Measurements from ENCODE around the gene STIM1.

Gene STIM1

GRCh38 chr11:3981084-3981633, 125.7 kb downstream of the STIM1 start:
- Histone ChIP-seq H3K27ac (ENCODE audit: low read depth, low read length) (no peak overlapping the region), H3K4me3 (ENCODE audit: low read depth, low read length) (no peak overlapping the region), H3K79me2 (ENCODE audit: control insufficient read depth, insufficient read depth, low read length, unreplicated experiment) (no peaks in the 10 kb centered on the region), H2AFZ (ENCODE audit: low read length, unreplicated experiment) (no peak overlapping the region), H3K4me1 (ENCODE audit: control insufficient read depth, insufficient read depth, low read length, unreplicated experiment) (no peaks in the 10 kb centered on the region), H3K27me3 (ENCODE audit: insufficient read depth, low read length) (no peaks in the 10 kb centered on the region), H3K36me3 (ENCODE audit: insufficient read depth, low read length) (no peaks in the 10 kb centered on the region)

GRCh38 chr11:3982431-3982830, 127.0 kb downstream of the STIM1 start:
- H3K4me1 ChIP-seq (ENCODE audit: control insufficient read depth, insufficient read depth, low read length, unreplicated experiment) = no peaks in the 10 kb centered on the region
- no peaks in the 10 kb centered on the region for H3K27me3 ChIP-seq (ENCODE audit: insufficient read depth, low read length)

GRCh38 chr11:3983101-3983500, 127.6 kb downstream of the STIM1 start:
- no peak overlapping the region for H3K27ac ChIP-seq (ENCODE audit: low read depth, low read length)
- no peaks in the 10 kb centered on the region for H3K4me1 ChIP-seq (ENCODE audit: control insufficient read depth, insufficient read depth, low read length, unreplicated experiment)
- H3K4me3 ChIP-seq (ENCODE audit: low read depth, low read length) = no peak overlapping the region
- H2AFZ ChIP-seq (ENCODE audit: low read length, unreplicated experiment) = no peak overlapping the region
- no peaks in the 10 kb centered on the region for H3K79me2 ChIP-seq (ENCODE audit: control insufficient read depth, insufficient read depth, low read length, unreplicated experiment)
- H3K36me3 ChIP-seq (ENCODE audit: insufficient read depth, low read length) = no peaks in the 10 kb centered on the region
- no peaks in the 10 kb centered on the region for H3K27me3 ChIP-seq (ENCODE audit: insufficient read depth, low read length)

More at GRCh38 chr11:3982431-3982830, 127.0 kb downstream of the STIM1 start:
- Histone ChIP-seq H3K4me3 (ENCODE audit: low read depth, low read length) (no peak overlapping the region), H2AFZ (ENCODE audit: low read length, unreplicated experiment) (no peak overlapping the region), H3K79me2 (ENCODE audit: control insufficient read depth, insufficient read depth, low read length, unreplicated experiment) (no peaks in the 10 kb centered on the region), H3K36me3 (ENCODE audit: insufficient read depth, low read length) (no peaks in the 10 kb centered on the region), H3K27ac (ENCODE audit: low read depth, low read length) (no peak overlapping the region)

GRCh38 chr11:3984896-3985295, 129.4 kb downstream of the STIM1 start:
- no peaks in the 10 kb centered on the region for H3K36me3 ChIP-seq (ENCODE audit: insufficient read depth, low read length)
- H3K4me3 ChIP-seq (ENCODE audit: low read depth, low read length) = no peak overlapping the region
- no peaks in the 10 kb centered on the region for H3K27me3 ChIP-seq (ENCODE audit: insufficient read depth, low read length)
- no peaks in the 10 kb centered on the region for H3K4me1 ChIP-seq (ENCODE audit: control insufficient read depth, insufficient read depth, low read length, unreplicated experiment)
- no peak overlapping the region for H3K27ac ChIP-seq (ENCODE audit: low read depth, low read length)
- H3K79me2 ChIP-seq (ENCODE audit: control insufficient read depth, insufficient read depth, low read length, unreplicated experiment) = no peaks in the 10 kb centered on the region
- H2AFZ ChIP-seq (ENCODE audit: low read length, unreplicated experiment) = no peak overlapping the region

- Histone ChIP-seq H3K27me3 (ENCODE audit: insufficient read depth, low read length) (no peaks in the 10 kb centered on the region), H3K4me3 (ENCODE audit: low read depth, low read length) (no peak overlapping the region), H3K36me3 (ENCODE audit: insufficient read depth, low read length) (no peaks in the 10 kb centered on the region), H2AFZ (ENCODE audit: low read length, unreplicated experiment) (no peak overlapping the region), H3K27ac (ENCODE audit: low read depth, low read length) (no peak overlapping the region), H3K4me1 (ENCODE audit: control insufficient read depth, insufficient read depth, low read length, unreplicated experiment) (no peaks in the 10 kb centered on the region), H3K79me2 (ENCODE audit: control insufficient read depth, insufficient read depth, low read length, unreplicated experiment) (no peaks in the 10 kb centered on the region)
Observed at GRCh38 chr11:3985631-3986030, 130.2 kb downstream of the STIM1 start.

- no peaks in the 10 kb centered on the region for H3K36me3 ChIP-seq (ENCODE audit: insufficient read depth, low read length)
- H3K27ac ChIP-seq (ENCODE audit: low read depth, low read length) = no peak overlapping the region
- H3K79me2 ChIP-seq (ENCODE audit: control insufficient read depth, insufficient read depth, low read length, unreplicated experiment) = no peaks in the 10 kb centered on the region
- H3K4me1 ChIP-seq (ENCODE audit: control insufficient read depth, insufficient read depth, low read length, unreplicated experiment) = no peaks in the 10 kb centered on the region
- H3K27me3 ChIP-seq (ENCODE audit: insufficient read depth, low read length) = no peaks in the 10 kb centered on the region
- H3K4me3 ChIP-seq (ENCODE audit: low read depth, low read length) = no peak overlapping the region
- H2AFZ ChIP-seq (ENCODE audit: low read length, unreplicated experiment) = no peak overlapping the region
Observed at GRCh38 chr11:3986301-3986700, 130.8 kb downstream of the STIM1 start.

- Histone ChIP-seq H2AFZ (ENCODE audit: low read length, unreplicated experiment) (no peak overlapping the region), H3K4me1 (ENCODE audit: control insufficient read depth, insufficient read depth, low read length, unreplicated experiment) (no peaks in the 10 kb centered on the region), H3K27me3 (ENCODE audit: insufficient read depth, low read length) (no peaks in the 10 kb centered on the region), H3K27ac (ENCODE audit: low read depth, low read length) (no peak overlapping the region), H3K4me3 (ENCODE audit: low read depth, low read length) (no peak overlapping the region; the same call in 1 of the 2 replicates), H3K79me2 (ENCODE audit: control insufficient read depth, insufficient read depth, low read length, unreplicated experiment) (no peaks in the 10 kb centered on the region), H3K36me3 (ENCODE audit: insufficient read depth, low read length) (no peaks in the 10 kb centered on the region)
Observed at GRCh38 chr11:3989276-3989920, 133.9 kb downstream of the STIM1 start.

GRCh38 chr11:3989921-3990290, 134.4 kb downstream of the STIM1 start:
- H2AFZ ChIP-seq (ENCODE audit: low read length, unreplicated experiment) = no peak overlapping the region
- H3K27me3 ChIP-seq (ENCODE audit: insufficient read depth, low read length) = no peaks in the 10 kb centered on the region
- no peaks in the 10 kb centered on the region for H3K36me3 ChIP-seq (ENCODE audit: insufficient read depth, low read length)
- H3K4me1 ChIP-seq (ENCODE audit: control insufficient read depth, insufficient read depth, low read length, unreplicated experiment) = no peaks in the 10 kb centered on the region
- H3K27ac ChIP-seq (ENCODE audit: low read depth, low read length) = no peak overlapping the region
- no peak overlapping the region for H3K4me3 ChIP-seq (ENCODE audit: low read depth, low read length)
- H3K79me2 ChIP-seq (ENCODE audit: control insufficient read depth, insufficient read depth, low read length, unreplicated experiment) = no peaks in the 10 kb centered on the region

GRCh38 chr11:3990406-3990805, 134.9 kb downstream of the STIM1 start:
- H3K27ac ChIP-seq (ENCODE audit: low read depth, low read length) = no peak overlapping the region
- H3K79me2 ChIP-seq (ENCODE audit: control insufficient read depth, insufficient read depth, low read length, unreplicated experiment) = no peaks in the 10 kb centered on the region

GRCh38 chr11:3992964-3993363, 137.5 kb downstream of the STIM1 start:
- H3K4me1 ChIP-seq (ENCODE audit: control insufficient read depth, insufficient read depth, low read length, unreplicated experiment) = peaks cover 5% of the 10 kb centered on the region
- H3K36me3 ChIP-seq (ENCODE audit: insufficient read depth, low read length) = no peaks in the 10 kb centered on the region
- no peak overlapping the region for H3K27ac ChIP-seq (ENCODE audit: low read depth, low read length)
- no peak overlapping the region for H2AFZ ChIP-seq (ENCODE audit: low read length, unreplicated experiment)
- H3K4me3 ChIP-seq (ENCODE audit: low read depth, low read length) = no peak overlapping the region
- H3K79me2 ChIP-seq (ENCODE audit: control insufficient read depth, insufficient read depth, low read length, unreplicated experiment) = no peaks in the 10 kb centered on the region
- H3K27me3 ChIP-seq (ENCODE audit: insufficient read depth, low read length) = no peaks in the 10 kb centered on the region

More at GRCh38 chr11:3990406-3990805, 134.9 kb downstream of the STIM1 start:
- Histone ChIP-seq H3K36me3 (ENCODE audit: insufficient read depth, low read length) (no peaks in the 10 kb centered on the region), H3K4me1 (ENCODE audit: control insufficient read depth, insufficient read depth, low read length, unreplicated experiment) (no peaks in the 10 kb centered on the region), H3K4me3 (ENCODE audit: low read depth, low read length) (no peak overlapping the region), H2AFZ (ENCODE audit: low read length, unreplicated experiment) (no peak overlapping the region), H3K27me3 (ENCODE audit: insufficient read depth, low read length) (no peaks in the 10 kb centered on the region)

GRCh38 chr11:3994030-3994640, 138.7 kb downstream of the STIM1 start:
- H3K27me3 ChIP-seq (ENCODE audit: insufficient read depth, low read length) = no peaks in the 10 kb centered on the region
- no peaks in the 10 kb centered on the region for H3K79me2 ChIP-seq (ENCODE audit: control insufficient read depth, insufficient read depth, low read length, unreplicated experiment)
- no peak overlapping the region for H2AFZ ChIP-seq (ENCODE audit: low read length, unreplicated experiment)
- H3K4me1 ChIP-seq (ENCODE audit: control insufficient read depth, insufficient read depth, low read length, unreplicated experiment) = peaks cover 5% of the 10 kb centered on the region
- H3K27ac ChIP-seq (ENCODE audit: low read depth, low read length) = no peak overlapping the region
- no peaks in the 10 kb centered on the region for H3K36me3 ChIP-seq (ENCODE audit: insufficient read depth, low read length)
- no peak overlapping the region for H3K4me3 ChIP-seq (ENCODE audit: low read depth, low read length)
